ENCODE results near the gene FBXL2. TPM values are rescaled to one million over a fixed set of nuclear protein-coding genes. Genes with fewer than 3 reads are reported as not detected.

The FBXL2 gene
- total RNA-seq, 1 donor from 2014 or later: 23.3 TPM

- Histone ChIP-seq H3K36me3 (ENCODE audit: insufficient read depth, low read length) (no peaks in the 10 kb centered on the region), H3K9me3 (ENCODE audit: insufficient read depth, low read depth, low read length) (no peaks in the 10 kb centered on the region), H3K4me1 (ENCODE audit: insufficient read depth, low read length) (peaks cover 6% of the 10 kb centered on the region), H3K27me3 (ENCODE audit: insufficient read depth, low read length) (no peaks in the 10 kb centered on the region), H3K79me2 (ENCODE audit: insufficient read depth, low read length) (peaks cover 35% of the 10 kb centered on the region), H3K4me3 (ENCODE audit: insufficient read depth, low read depth, low read length) (peak overlapping the region; percentile 86), H4K20me1 (ENCODE audit: insufficient read depth, low read length) (no peaks in the 10 kb centered on the region), H3K27ac (ENCODE audit: low read depth, low read length) (peak overlapping the region; percentile 14), H3K9ac (ENCODE audit: low read length) (peak overlapping the region; percentile 88), H2AFZ (ENCODE audit: low read depth, low read length) (peak overlapping the region; percentile 38), H3K4me2 (ENCODE audit: low read length) (peak overlapping the region; percentile 96)
- TF ChIP-seq EZH2 (IDR thresholded peaks at IDR 0.05; ENCODE audit: insufficient read depth, low read length): no peak
- TF ChIP-seq CTCF (IDR thresholded peaks at IDR 0.05; ENCODE audit: insufficient read depth, low read depth, low read length): no peak
- Mint-ChIP-seq H3K4me3 (ENCODE audit: unreplicated experiment) (peak overlapping the region; percentile 86), H3K4me1 (ENCODE audit: low read depth, unreplicated experiment) (peaks cover 4% of the 10 kb centered on the region), H3K9me3 (ENCODE audit: unreplicated experiment) (peaks cover 8% of the 10 kb centered on the region), H3K36me3 (ENCODE audit: low read depth, unreplicated experiment) (peaks cover 2% of the 10 kb centered on the region), H3K27ac (ENCODE audit: unreplicated experiment) (peak overlapping the region; percentile 63), H3K27me3 (ENCODE audit: low read depth, unreplicated experiment) (no peaks in the 10 kb centered on the region)
- DNase-seq (ENCODE audit: low read depth) (no peak), FAIRE-seq (no peak)
Observed at GRCh38 chr3:33278163-33278562, 921 bp downstream of the FBXL2 start.

- H3K4me3 Mint-ChIP-seq (ENCODE audit: unreplicated experiment): no peak overlapping the region
- Histone ChIP-seq H2AFZ (ENCODE audit: low read depth, low read length) (no peak overlapping the region), H3K27ac (ENCODE audit: low read depth, low read length) (no peak overlapping the region), H3K27me3 (ENCODE audit: insufficient read depth, low read length) (no peaks in the 10 kb centered on the region), H3K9me3 (ENCODE audit: insufficient read depth, low read depth, low read length) (no peaks in the 10 kb centered on the region), H3K9ac (ENCODE audit: low read length) (no peak overlapping the region), H3K36me3 (ENCODE audit: insufficient read depth, low read length) (no peaks in the 10 kb centered on the region), H4K20me1 (ENCODE audit: insufficient read depth, low read length) (peaks cover 26% of the 10 kb centered on the region), H3K4me2 (ENCODE audit: low read length) (no peak overlapping the region), H3K4me3 (ENCODE audit: insufficient read depth, low read depth, low read length) (no peak overlapping the region), H3K4me1 (ENCODE audit: insufficient read depth, low read length) (no peaks in the 10 kb centered on the region), H3K79me2 (ENCODE audit: insufficient read depth, low read length) (peaks cover 40% of the 10 kb centered on the region)
- peaks cover 2% of the 10 kb centered on the region for H3K4me1 Mint-ChIP-seq (ENCODE audit: low read depth, unreplicated experiment)
- H3K27me3 Mint-ChIP-seq (ENCODE audit: low read depth, unreplicated experiment): no peaks in the 10 kb centered on the region
- no peak overlapping the region for H3K27ac Mint-ChIP-seq (ENCODE audit: unreplicated experiment)
- H3K36me3 Mint-ChIP-seq (ENCODE audit: low read depth, unreplicated experiment): peaks cover 14% of the 10 kb centered on the region
- TF ChIP-seq CTCF (IDR thresholded peaks at IDR 0.05; ENCODE audit: insufficient read depth, low read depth, low read length): no peak
- TF ChIP-seq EZH2 (IDR thresholded peaks at IDR 0.05; ENCODE audit: insufficient read depth, low read length): no peak
- FAIRE-seq (no peak), DNase-seq (ENCODE audit: low read depth) (no peak)
- peaks cover 9% of the 10 kb centered on the region for H3K9me3 Mint-ChIP-seq (ENCODE audit: unreplicated experiment)
Observed at GRCh38 chr3:33287672-33288282, 10.5 kb downstream of the FBXL2 start.

- Histone ChIP-seq H3K9me3 (ENCODE audit: insufficient read depth, low read depth, low read length) (no peaks in the 10 kb centered on the region), H3K36me3 (ENCODE audit: insufficient read depth, low read length) (no peaks in the 10 kb centered on the region), H3K9ac (ENCODE audit: low read length) (peak overlapping the region; percentile 78), H3K4me3 (ENCODE audit: insufficient read depth, low read depth, low read length) (peak overlapping the region; percentile 16), H2AFZ (ENCODE audit: low read depth, low read length) (peak overlapping the region; percentile 46), H3K27me3 (ENCODE audit: insufficient read depth, low read length) (no peaks in the 10 kb centered on the region), H3K79me2 (ENCODE audit: insufficient read depth, low read length) (peaks cover 15% of the 10 kb centered on the region), H3K27ac (ENCODE audit: low read depth, low read length) (peak overlapping the region; percentile 97), H3K4me1 (ENCODE audit: insufficient read depth, low read length) (peaks cover 14% of the 10 kb centered on the region), H4K20me1 (ENCODE audit: insufficient read depth, low read length) (no peaks in the 10 kb centered on the region), H3K4me2 (ENCODE audit: low read length) (peak overlapping the region; percentile 74)
- H3K27me3 Mint-ChIP-seq (ENCODE audit: low read depth, unreplicated experiment): no peaks in the 10 kb centered on the region
- no peak overlapping the region for H3K4me3 Mint-ChIP-seq (ENCODE audit: unreplicated experiment)
- H3K36me3 Mint-ChIP-seq (ENCODE audit: low read depth, unreplicated experiment): peaks cover 5% of the 10 kb centered on the region
- H3K4me1 Mint-ChIP-seq (ENCODE audit: low read depth, unreplicated experiment): peaks cover 23% of the 10 kb centered on the region
- TF ChIP-seq EZH2 (IDR thresholded peaks at IDR 0.05; ENCODE audit: insufficient read depth, low read length) (no peak), CTCF (IDR thresholded peaks at IDR 0.05; ENCODE audit: insufficient read depth, low read depth, low read length) (no peak)
- FAIRE-seq (peak; percentile 91), DNase-seq (ENCODE audit: low read depth) (peak; percentile 90)
- H3K9me3 Mint-ChIP-seq (ENCODE audit: unreplicated experiment): no peaks in the 10 kb centered on the region
- peak overlapping the region; percentile 97 for H3K27ac Mint-ChIP-seq (ENCODE audit: unreplicated experiment)
Observed at GRCh38 chr3:33299395-33300081, 22.3 kb downstream of the FBXL2 start.

Data from astrocyte (in vitro differentiated cells and primary cell).